H1 (cell line): ENCODE data around the gene LILRB3. TPM values are rescaled to one million over a fixed set of nuclear protein-coding genes. Genes with fewer than 3 reads are reported as not detected.
A peak's percentile ranks its signal among the peaks of the same experiment; 100 is the strongest.

Source experiments
- EZH2 ChIP-seq: fragments of 200-600 bp; sonication (generic); IDR thresholded peaks from 2 replicates; pipeline ENCODE4 v1.7.1; 2012; ENCODE audit warnings: low read depth, mild to moderate bottlenecking, moderate library complexity, low read length, inconsistent platforms; ENCODE audit not compliant: severe bottlenecking
- FOSL1 ChIP-seq: IDR thresholded peaks from 2 replicates; pipeline ENCODE4 v1.6.1; 2011; ENCODE audit warnings: mild to moderate bottlenecking, low read depth, low read length, moderate library complexity; ENCODE audit not compliant: insufficient read depth
- SIN3A ChIP-seq, 2 experiments: IDR thresholded peaks in 1 of 2; conservative IDR thresholded peaks in 1 of 2; 2 replicates each; pipeline ENCODE4 v1.6.1; 2011 to 2012; ENCODE audit warnings: low read length in 2 of 2, improper control_type of control experiment in 1 of 2, low read depth in 1 of 2, mild to moderate bottlenecking in 1 of 2
- SUZ12 ChIP-seq: fragments of 200-600 bp; sonication (generic); IDR thresholded peaks from 2 replicates; pipeline ENCODE4 v1.6.1; 2012; ENCODE audit warnings: mild to moderate bottlenecking, inconsistent platforms, low read length, moderate library complexity, mixed read lengths
- polyA plus RNA-seq, 7 experiments: library from polyadenylated mRNA; depleted of rRNA in 3 of 7; stranded (reverse) in 5 of 7; unstranded in 2 of 7; fragments of >200 nt in 5 of 7; fragments of 200-250 nt in 2 of 7; gene quantifications; 1 replicate in 5 of 7; 2 replicates in 1 of 7; 4 replicates in 1 of 7; pipeline versions ENCODE4 v1.2.1 to v1.2.3, GENCODE V29; 2011 to 2013; ENCODE audit warnings: missing spikeins in 2 of 7, mixed read lengths in 2 of 7
- total RNA-seq: library from RNA; stranded (reverse); fragmentation: NEBNext Ultra II Directional; extraction: Animal tissue kit (Norgen Biotek cat#: 25700); gene quantifications from 2 replicates; pipeline ENCODE4 v1.2.1, GENCODE V29; 2021

LILRB3 gene
- total and polyA plus RNA-seq, 2 of the 8 experiments (the other 6 are each of a cell fraction or from before 2014, with no cell fraction given) = not detected

- TF ChIP-seq FOSL1 (no peak), SUZ12 (no peak), EZH2 (no peak), SIN3A (conservative IDR thresholded peaks at IDR 0.05 in 1 of 2, IDR thresholded peaks at IDR 0.05 in 1 of 2; ENCODE audit: low read depth in 1 of 2, low read length in 2 of 2) (peak; percentile 74 to 98; a peak in 3 of 4 replicates)
These were observed 42.8 kb downstream of the LILRB3 start (continued) for GRCh38 chr19:54179921-54180461.
